ENCODE data around the gene EXD3. TPM values are rescaled to one million over a fixed set of nuclear protein-coding genes. Genes with fewer than 3 reads are reported as not detected.
"Not testable (repeated sequence)": the region's sequence is repeated elsewhere in the genome, so short reads cannot be mapped to it uniquely, and the experiment has no call there.

The EXD3 gene
- total and polyA plus RNA-seq, 5 donors from 2014 or later, result 4.7 to 27.3 (median 5.8) TPM

DNA sequence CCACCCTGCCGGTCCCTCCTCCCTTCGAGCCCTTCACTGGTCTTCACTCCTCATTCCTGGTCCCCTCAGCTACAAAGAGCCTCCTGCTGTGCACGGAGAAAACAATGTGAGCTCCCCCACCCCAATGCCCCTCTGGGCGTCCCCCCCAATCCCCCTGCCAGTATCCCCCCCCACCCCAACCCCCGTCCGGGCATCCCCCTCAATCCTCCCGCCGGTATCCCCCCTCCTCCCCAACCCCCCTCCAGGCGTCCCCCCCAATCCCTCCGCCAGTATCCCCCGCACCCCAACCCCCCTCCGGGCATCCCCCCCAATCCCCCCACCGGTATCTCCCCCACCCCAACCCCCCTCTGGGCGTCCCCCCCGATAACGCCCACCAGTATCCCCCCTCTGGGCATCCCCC is 42.8 kb downstream of the EXD3 start:
- Mint-ChIP-seq H3K4me1 (peaks cover 0 to 4% (median 2%) of the 10 kb centered on the region in 4 donors), H3K9me3 (peaks cover 0 to 2% (median 0%) of the 10 kb centered on the region in 7 donors), H3K27me3 (no peaks in the 10 kb centered on the region), H3K27ac (no peak overlapping the region), H3K4me3 (no peak overlapping the region), H3K36me3 (peaks cover 6% of the 10 kb centered on the region)
- no peaks in the 10 kb centered on the region for H3K27me3 ChIP-seq (ENCODE audit: control insufficient read depth, insufficient read depth, low read length)
- no peaks in the 10 kb centered on the region for H3K36me3 ChIP-seq (ENCODE audit: control insufficient read depth, insufficient read depth, low read length)
- no peak for ATAC-seq (ENCODE audit: low read depth in 2 of 2)
- DNase-seq, result no peak
- peaks cover 0 to 3% of the 10 kb centered on the region in 2 experiments for H3K9me3 ChIP-seq (ENCODE audit: control insufficient read depth in 2 of 2, low read length in 2 of 2)
- no peak overlapping the region for H3K27ac ChIP-seq (ENCODE audit: insufficient read depth, low read length, poor library complexity, severe bottlenecking)
- H3K4me3 ChIP-seq (ENCODE audit: low read depth, low read length), result no peak overlapping the region
- H3K4me1 ChIP-seq (ENCODE audit: control insufficient read depth, insufficient read depth, low read length, poor library complexity, severe bottlenecking), result no peaks in the 10 kb centered on the region

DNA sequence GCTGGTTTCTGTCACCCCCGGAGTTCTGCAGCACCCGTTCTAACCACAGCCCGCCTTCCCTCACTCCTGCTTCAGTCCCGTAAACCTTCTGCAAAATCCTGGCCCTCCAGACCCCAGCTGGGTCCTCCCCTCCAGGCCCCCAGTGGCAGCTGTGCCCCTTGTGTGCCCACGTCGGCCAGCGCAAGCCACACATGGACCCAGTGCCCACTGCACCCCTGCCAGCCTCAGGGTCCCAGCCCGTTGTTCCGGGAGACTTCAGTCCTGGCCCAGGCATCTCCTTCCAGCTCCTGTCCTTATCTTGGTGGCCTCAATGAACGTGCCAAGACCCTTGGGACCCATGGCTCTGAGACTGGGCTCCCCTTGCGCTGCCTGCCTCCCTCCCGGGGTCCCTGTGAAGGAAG is 43.2 kb downstream of the EXD3 start:
- Histone ChIP-seq H3K36me3 (ENCODE audit: control insufficient read depth, insufficient read depth, low read length) (no peaks in the 10 kb centered on the region), H3K27ac (ENCODE audit: insufficient read depth, low read length, poor library complexity, severe bottlenecking) (no peak overlapping the region), H3K27me3 (ENCODE audit: control insufficient read depth, insufficient read depth, low read length) (no peaks in the 10 kb centered on the region), H3K4me3 (ENCODE audit: low read depth, low read length) (no peak overlapping the region), H3K4me1 (ENCODE audit: control insufficient read depth, insufficient read depth, low read length, poor library complexity, severe bottlenecking) (no peaks in the 10 kb centered on the region), H3K9me3 (ENCODE audit: control insufficient read depth in 2 of 2, low read length in 2 of 2) (peaks cover 0 to 3% of the 10 kb centered on the region in 2 experiments)
- no peak for ATAC-seq (ENCODE audit: low read depth in 2 of 2)
- Mint-ChIP-seq H3K27ac (no peak overlapping the region), H3K4me3 (no peak overlapping the region), H3K27me3 (no peaks in the 10 kb centered on the region), H3K4me1 (peaks cover 0 to 4% (median 2%) of the 10 kb centered on the region in 4 donors), H3K36me3 (peaks cover 6% of the 10 kb centered on the region), H3K9me3 (peaks cover 0 to 2% (median 0%) of the 10 kb centered on the region in 7 donors)
- no peak for DNase-seq

DNA sequence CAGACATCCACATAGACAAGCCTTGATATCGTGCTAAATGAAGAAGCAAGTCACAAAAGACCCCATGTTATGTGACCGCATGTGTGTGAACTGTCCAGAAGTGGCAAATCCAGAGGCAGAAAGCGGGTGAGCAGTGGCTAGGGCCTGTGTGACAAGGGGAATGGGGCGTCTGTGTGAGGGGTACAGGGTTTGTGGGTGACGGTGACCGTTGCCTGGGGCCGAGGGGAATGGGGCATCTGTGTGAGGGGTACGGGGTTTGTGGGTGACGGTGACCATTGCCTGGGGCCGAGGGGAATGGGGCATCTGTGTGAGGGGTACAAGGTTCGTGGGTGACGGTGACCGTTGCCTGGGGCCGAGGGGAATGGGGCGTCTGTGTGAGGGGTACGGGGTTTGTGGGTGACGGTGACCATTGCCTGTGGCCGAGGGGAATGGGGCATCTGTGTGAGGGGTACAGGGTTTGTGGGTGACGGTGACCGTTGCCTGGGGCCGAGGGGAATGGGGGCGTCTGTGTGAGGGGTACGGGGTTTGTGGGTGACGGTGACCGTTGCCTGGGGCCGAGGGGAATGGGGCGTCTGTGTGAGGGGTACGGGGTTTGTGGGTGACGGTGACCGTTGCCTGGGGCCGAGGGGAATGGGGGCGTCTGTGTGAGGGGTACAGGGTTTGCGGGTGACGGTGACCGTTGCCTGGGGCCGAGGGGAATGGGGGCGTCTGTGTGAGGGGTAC is 44.1 kb downstream of the EXD3 start:
- not testable (repeated sequence) for H3K9me3 Mint-ChIP-seq; H3K27me3 Mint-ChIP-seq; ATAC-seq (ENCODE audit: low read depth in 2 of 2); H3K27me3 ChIP-seq (ENCODE audit: control insufficient read depth, insufficient read depth, low read length); H3K4me1 Mint-ChIP-seq; H3K36me3 ChIP-seq (ENCODE audit: control insufficient read depth, insufficient read depth, low read length); H3K9me3 ChIP-seq (ENCODE audit: control insufficient read depth in 2 of 2, low read length in 2 of 2); DNase-seq; H3K27ac ChIP-seq (ENCODE audit: insufficient read depth, low read length, poor library complexity, severe bottlenecking); H3K36me3 Mint-ChIP-seq; H3K4me1 ChIP-seq (ENCODE audit: control insufficient read depth, insufficient read depth, low read length, poor library complexity, severe bottlenecking); H3K4me3 Mint-ChIP-seq; H3K27ac Mint-ChIP-seq; H3K4me3 ChIP-seq (ENCODE audit: low read depth, low read length)

DNA sequence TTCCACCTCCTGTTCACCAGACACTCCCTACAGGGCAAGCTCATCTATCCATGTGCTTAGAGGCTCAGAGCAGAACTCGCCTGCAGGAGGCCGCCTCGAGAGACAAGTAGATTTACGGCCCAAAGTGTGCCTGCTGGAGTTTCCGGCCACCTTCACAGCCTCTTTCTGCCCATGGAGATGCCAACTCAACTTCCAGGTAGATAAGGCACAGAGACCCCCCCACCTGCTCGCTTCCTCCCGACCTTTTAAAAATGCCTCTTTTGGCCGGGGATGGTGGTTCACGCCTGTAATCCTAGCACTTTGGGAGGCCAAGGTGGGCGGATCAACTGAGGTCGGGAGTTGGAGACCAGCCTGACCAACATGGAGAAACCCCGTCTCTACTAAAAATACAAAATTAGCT is 46.6 kb downstream of the EXD3 start:
- H3K4me1 ChIP-seq (ENCODE audit: control insufficient read depth, insufficient read depth, low read length, poor library complexity, severe bottlenecking), result no peaks in the 10 kb centered on the region
- H3K4me3 ChIP-seq (ENCODE audit: low read depth, low read length), result no peak overlapping the region
- Mint-ChIP-seq H3K27ac (no peak overlapping the region), H3K27me3 (no peaks in the 10 kb centered on the region), H3K4me3 (no peak overlapping the region), H3K4me1 (peaks cover 0 to 4% (median 2%) of the 10 kb centered on the region in 4 donors), H3K36me3 (peaks cover 6% of the 10 kb centered on the region), H3K9me3 (peaks cover 0 to 2% (median 0%) of the 10 kb centered on the region in 7 donors)
- H3K27me3 ChIP-seq (ENCODE audit: control insufficient read depth, insufficient read depth, low read length), result no peaks in the 10 kb centered on the region
- no peak overlapping the region for H3K27ac ChIP-seq (ENCODE audit: insufficient read depth, low read length, poor library complexity, severe bottlenecking)
- DNase-seq (no peak), ATAC-seq (ENCODE audit: low read depth in 2 of 2) (no peak)
- H3K9me3 ChIP-seq (ENCODE audit: control insufficient read depth in 2 of 2, low read length in 2 of 2), result peaks cover 0 to 3% of the 10 kb centered on the region in 2 experiments
- no peaks in the 10 kb centered on the region for H3K36me3 ChIP-seq (ENCODE audit: control insufficient read depth, insufficient read depth, low read length)

DNA sequence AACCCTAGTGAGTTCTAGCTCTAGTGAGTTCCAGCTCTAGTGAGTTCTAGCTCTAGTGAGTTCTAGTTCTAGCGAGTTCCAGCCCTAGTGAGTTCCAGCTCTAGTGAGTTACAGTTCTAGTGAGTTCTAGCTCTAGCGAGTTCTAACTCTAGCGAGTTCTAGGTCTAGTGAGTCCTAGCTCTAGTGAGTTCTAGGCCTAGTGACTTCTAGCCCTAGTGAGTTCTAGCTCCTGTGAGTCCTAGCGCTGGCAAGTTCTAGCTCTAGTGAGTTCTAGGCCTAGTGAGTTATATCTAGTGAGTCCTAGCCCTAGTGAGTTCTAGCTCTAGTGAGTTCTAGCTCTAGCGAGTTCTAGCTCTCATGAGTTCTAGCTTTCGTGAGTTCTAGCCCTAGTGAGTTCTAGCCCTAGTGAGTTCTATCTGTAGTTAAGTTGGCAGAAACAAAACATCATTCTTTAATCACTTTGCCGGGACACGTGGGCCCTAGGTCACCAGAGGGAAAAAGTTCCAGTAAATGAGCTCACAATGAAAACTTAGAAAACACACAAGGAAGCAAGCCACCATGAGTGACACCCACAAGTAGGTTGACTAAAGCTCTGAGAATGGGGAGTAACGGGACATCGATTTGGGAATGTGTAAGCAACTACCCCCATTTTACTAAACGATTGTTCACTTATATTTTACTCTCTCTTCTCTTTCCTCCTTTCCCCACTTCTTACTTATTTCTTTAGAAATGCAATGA is 47.5 kb downstream of the EXD3 start:
- Histone ChIP-seq H3K36me3 (ENCODE audit: control insufficient read depth, insufficient read depth, low read length) (no peaks in the 10 kb centered on the region), H3K4me1 (ENCODE audit: control insufficient read depth, insufficient read depth, low read length, poor library complexity, severe bottlenecking) (no peaks in the 10 kb centered on the region), H3K9me3 (ENCODE audit: control insufficient read depth in 2 of 2, low read length in 2 of 2) (peaks cover 0 to 3% of the 10 kb centered on the region in 2 experiments), H3K27ac (ENCODE audit: insufficient read depth, low read length, poor library complexity, severe bottlenecking) (no peak overlapping the region), H3K4me3 (ENCODE audit: low read depth, low read length) (no peak overlapping the region), H3K27me3 (ENCODE audit: control insufficient read depth, insufficient read depth, low read length) (no peaks in the 10 kb centered on the region)
- ATAC-seq (ENCODE audit: low read depth in 2 of 2), result no peak
- H3K4me1 Mint-ChIP-seq, result peaks cover 0 to 4% (median 2%) of the 10 kb centered on the region in 4 donors
- no peak for DNase-seq
- H3K27ac Mint-ChIP-seq, result no peak overlapping the region
- peaks cover 6% of the 10 kb centered on the region for H3K36me3 Mint-ChIP-seq
- H3K27me3 Mint-ChIP-seq, result no peaks in the 10 kb centered on the region
- no peak overlapping the region for H3K4me3 Mint-ChIP-seq
- peaks cover 0 to 2% (median 0%) of the 10 kb centered on the region in 7 donors for H3K9me3 Mint-ChIP-seq

DNA sequence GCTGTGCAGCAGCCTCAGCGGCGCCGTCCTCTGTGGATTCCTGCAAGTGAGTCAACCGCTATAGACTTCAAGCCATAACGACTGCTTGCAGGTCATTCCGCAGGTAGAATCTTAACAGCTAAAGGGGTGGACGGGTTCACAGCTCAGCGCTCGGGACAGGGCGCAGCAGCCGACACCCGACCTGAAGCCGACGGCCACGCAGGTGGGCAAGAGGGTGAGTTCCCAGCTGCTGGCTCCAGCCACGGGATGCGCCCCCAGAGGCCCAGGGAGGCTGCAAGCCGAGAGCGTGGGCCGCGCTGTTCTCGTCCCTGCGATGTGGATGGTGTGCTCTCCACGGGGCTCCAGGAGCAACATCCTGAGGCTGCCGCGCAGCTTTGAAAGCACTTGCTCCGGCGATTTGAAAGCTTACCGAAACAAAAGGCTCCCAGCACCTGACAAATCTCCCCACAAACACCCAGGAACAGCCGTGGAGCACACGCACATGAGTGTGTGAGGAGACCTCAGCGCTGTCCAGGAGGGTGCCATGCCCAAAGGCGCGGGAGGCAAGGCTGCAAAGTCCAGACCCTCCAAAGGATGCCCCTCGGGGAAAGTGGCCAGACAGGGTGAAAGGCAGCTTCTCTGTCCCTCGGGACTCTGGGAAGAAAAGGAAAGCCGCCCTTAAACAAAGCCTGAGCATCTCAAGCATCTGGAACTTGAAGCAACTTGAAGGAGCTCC is 48.7 kb downstream of the EXD3 start:
- peaks cover 6% of the 10 kb centered on the region for H3K36me3 Mint-ChIP-seq
- H3K4me3 ChIP-seq (ENCODE audit: low read depth, low read length), result no peak overlapping the region
- H3K4me3 Mint-ChIP-seq, result no peak overlapping the region
- no peaks in the 10 kb centered on the region for H3K27me3 Mint-ChIP-seq
- H3K9me3 Mint-ChIP-seq, result peaks cover 0 to 2% (median 0%) of the 10 kb centered on the region in 7 donors
- no peaks in the 10 kb centered on the region for H3K27me3 ChIP-seq (ENCODE audit: control insufficient read depth, insufficient read depth, low read length)
- no peak for DNase-seq
- no peaks in the 10 kb centered on the region for H3K4me1 ChIP-seq (ENCODE audit: control insufficient read depth, insufficient read depth, low read length, poor library complexity, severe bottlenecking)
- H3K27ac Mint-ChIP-seq, result no peak overlapping the region
- H3K27ac ChIP-seq (ENCODE audit: insufficient read depth, low read length, poor library complexity, severe bottlenecking), result no peak overlapping the region
- peaks cover 0 to 3% of the 10 kb centered on the region in 2 experiments for H3K9me3 ChIP-seq (ENCODE audit: control insufficient read depth in 2 of 2, low read length in 2 of 2)
- H3K4me1 Mint-ChIP-seq, result peaks cover 0 to 4% (median 2%) of the 10 kb centered on the region in 4 donors
- no peaks in the 10 kb centered on the region for H3K36me3 ChIP-seq (ENCODE audit: control insufficient read depth, insufficient read depth, low read length)
- ATAC-seq (ENCODE audit: low read depth in 2 of 2), result no peak

DNA sequence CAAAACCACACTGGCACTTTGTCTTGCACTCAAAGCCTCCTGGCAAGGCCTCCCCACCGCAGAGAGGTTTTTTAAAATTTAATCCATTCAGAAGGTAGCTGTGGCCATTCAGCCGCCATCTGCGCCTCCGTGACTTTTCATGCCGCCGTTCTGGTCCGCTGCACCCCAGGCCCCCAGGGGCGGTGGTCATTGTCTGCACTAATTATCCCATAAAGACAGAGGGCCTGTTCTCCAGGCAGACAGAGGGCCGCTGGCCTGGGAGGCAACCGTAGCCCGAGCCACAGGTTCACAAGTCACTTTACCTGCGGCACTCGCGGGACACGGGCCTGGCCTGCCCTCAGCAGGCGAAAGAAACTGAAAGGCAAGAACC is 49.4 kb downstream of the EXD3 start:
- peaks cover 0 to 4% (median 2%) of the 10 kb centered on the region in 4 donors for H3K4me1 Mint-ChIP-seq
- H3K27me3 ChIP-seq (ENCODE audit: control insufficient read depth, insufficient read depth, low read length), result no peaks in the 10 kb centered on the region
- no peak overlapping the region for H3K4me3 ChIP-seq (ENCODE audit: low read depth, low read length)
- H3K27ac ChIP-seq (ENCODE audit: insufficient read depth, low read length, poor library complexity, severe bottlenecking), result no peak overlapping the region
- DNase-seq (no peak), ATAC-seq (ENCODE audit: low read depth in 2 of 2) (no peak)
- no peaks in the 10 kb centered on the region for H3K4me1 ChIP-seq (ENCODE audit: control insufficient read depth, insufficient read depth, low read length, poor library complexity, severe bottlenecking)
- H3K4me3 Mint-ChIP-seq, result no peak overlapping the region
- H3K27me3 Mint-ChIP-seq, result no peaks in the 10 kb centered on the region
- peaks cover 0 to 2% (median 0%) of the 10 kb centered on the region in 7 donors for H3K9me3 Mint-ChIP-seq
- peaks cover 0 to 3% of the 10 kb centered on the region in 2 experiments for H3K9me3 ChIP-seq (ENCODE audit: control insufficient read depth in 2 of 2, low read length in 2 of 2)
- peaks cover 5% of the 10 kb centered on the region for H3K36me3 Mint-ChIP-seq
- no peaks in the 10 kb centered on the region for H3K36me3 ChIP-seq (ENCODE audit: control insufficient read depth, insufficient read depth, low read length)
- no peak overlapping the region for H3K27ac Mint-ChIP-seq

Data from CD4-positive, CD25-positive, alpha-beta regulatory T cell (primary cell).